K562 (cell line): ENCODE results near the gene FGFBP3. TPM values are rescaled to one million over a fixed set of nuclear protein-coding genes. Genes with fewer than 3 reads are reported as not detected.

Experiments
- CBX5 ChIP-seq: IDR thresholded peaks from 2 replicates; pipeline ENCODE4 v1.6.1; 2014; ENCODE audit warnings: low read depth, borderline replicate concordance
- CUX1 ChIP-seq: fragments of 200-800 bp; sonication (Bioruptor generic); IDR thresholded peaks from 2 replicates; pipeline ENCODE4 v1.6.1; 2016; ENCODE audit warnings: missing genetic modification characterization, missing compliant biosample characterization
- KDM2B ChIP-seq: fragments of 250-450 bp; sonication (Bioruptor Pico); IDR thresholded peaks from 2 replicates; pipeline ENCODE4 v1.8.0; 2021; ENCODE audit warnings: mild to moderate bottlenecking, moderate library complexity
- NFYB ChIP-seq: IDR thresholded peaks from 2 replicates; pipeline ENCODE4 v1.6.1; 2011; ENCODE audit warnings: mild to moderate bottlenecking, moderate library complexity; ENCODE audit not compliant: insufficient read length; ENCODE audit errors: extremely low read depth
- NR0B1 ChIP-seq: fragments of 450-650 bp; IDR thresholded peaks from one replicate; pipeline ENCODE4 v1.6.1; 2018; ENCODE audit warnings: mild to moderate bottlenecking, moderate library complexity; ENCODE audit not compliant: partially characterized antibody
- TCF15 ChIP-seq: fragments of 250-450 bp; sonication (Bioruptor Pico); IDR thresholded peaks from 2 replicates; pipeline ENCODE4 v1.8.0; 2022; ENCODE audit warnings: moderate library complexity, mild to moderate bottlenecking, inconsistent platforms
- polyA plus RNA-seq, 8 experiments: library from polyadenylated mRNA; depleted of rRNA in 4 of 8; stranded (reverse) in 5 of 8; unstranded in 3 of 8; fragments of >200 nt; fragmentation: Nextera tagmentation in 2 of 8; fragmentation: Illumina TruSeq in 1 of 8; extraction: Ambion mirVana in 2 of 8; extraction: Trizol in 1 of 8; gene quantifications; 2 replicates each; pipeline versions ENCODE4 v1.2.1 to v1.2.3, GENCODE V29; 2011 to 2014; ENCODE audit warnings: inconsistent platforms in 1 of 8, missing spikeins in 1 of 8
- total RNA-seq, 7 experiments: library from RNA; depleted of rRNA in 6 of 7; stranded (reverse); fragments of >200 nt in 6 of 7; fragmentation: Illumina TruSeq in 2 of 7; extraction: Trizol in 2 of 7; gene quantifications; 2 replicates each; pipeline versions ENCODE4 v1.2.1 to v1.2.3, GENCODE V29; 2011 to 2021; ENCODE audit warnings: low replicate concordance in 1 of 7

FGFBP3 gene
- total and polyA plus RNA-seq, 9 of the 15 experiments (the other 6 are each of a cell fraction or from before 2014, with no cell fraction given), result 0.58 to 3.0 (median 1.5) TPM

GRCh38 chr10:91885362-91886079 is 23.8 kb downstream of the FGFBP3 start (continued):
- no peak for TF ChIP-seq TCF15
- no peak for TF ChIP-seq NR0B1
- no peak for TF ChIP-seq CBX5
- TF ChIP-seq NFYB, result no peak
- no peak for TF ChIP-seq KDM2B (CRISPR knock-in tag)
- no peak for TF ChIP-seq CUX1 (CRISPR knock-in tag)
